ENCODE results near the gene SPTLC3.

The SPTLC3 gene

GRCh38 chr20:12984863-12985262, 23.9 kb upstream of the SPTLC3 start:
- no peak overlapping the region for H3K4me3 ChIP-seq (ENCODE audit: low read length)

GRCh38 chr20:12987261-12987660, 21.5 kb upstream of the SPTLC3 start:
- TF ChIP-seq CTCF (conservative IDR thresholded peaks at IDR 0.05; ENCODE audit: low read length) = no peak
- no peak for DNase-seq (ENCODE audit: low read depth)
- H3K4me3 ChIP-seq (ENCODE audit: low read length) = no peak overlapping the region

More at GRCh38 chr20:12984863-12985262, 23.9 kb upstream of the SPTLC3 start:
- no peak for DNase-seq (ENCODE audit: low read depth)
- no peak for TF ChIP-seq CTCF (conservative IDR thresholded peaks at IDR 0.05; ENCODE audit: low read length)

- TF ChIP-seq CTCF (conservative IDR thresholded peaks at IDR 0.05; ENCODE audit: low read length) = no peak
- DNase-seq (ENCODE audit: low read depth) = no peak
- H3K4me3 ChIP-seq (ENCODE audit: low read length) = no peak overlapping the region
These were observed 19.1 kb upstream of the SPTLC3 start for GRCh38 chr20:12989586-12990115.

- no peak for DNase-seq (ENCODE audit: low read depth)
- no peak for TF ChIP-seq CTCF (conservative IDR thresholded peaks at IDR 0.05; ENCODE audit: low read length)
These were observed 11.6 kb upstream of the SPTLC3 start for GRCh38 chr20:12997128-12997655.

GRCh38 chr20:12998046-12998445, 10.7 kb upstream of the SPTLC3 start:
- no peak for TF ChIP-seq CTCF (conservative IDR thresholded peaks at IDR 0.05; ENCODE audit: low read length)
- no peak overlapping the region for H3K4me3 ChIP-seq (ENCODE audit: low read length)
- DNase-seq (ENCODE audit: low read depth) = no peak

More at GRCh38 chr20:12997128-12997655, 11.6 kb upstream of the SPTLC3 start:
- H3K4me3 ChIP-seq (ENCODE audit: low read length) = no peak overlapping the region

GRCh38 chr20:12999201-12999600, 9.6 kb upstream of the SPTLC3 start:
- TF ChIP-seq CTCF (conservative IDR thresholded peaks at IDR 0.05; ENCODE audit: low read length) = no peak
- H3K4me3 ChIP-seq (ENCODE audit: low read length) = no peak overlapping the region
- DNase-seq (ENCODE audit: low read depth) = no peak

- no peak for TF ChIP-seq CTCF (conservative IDR thresholded peaks at IDR 0.05; ENCODE audit: low read length)
- DNase-seq (ENCODE audit: low read depth) = no peak
These were observed 6.5 kb upstream of the SPTLC3 start for GRCh38 chr20:13002251-13002650.

More at GRCh38 chr20:13002251-13002650, 6.5 kb upstream of the SPTLC3 start:
- H3K4me3 ChIP-seq (ENCODE audit: low read length) = no peak overlapping the region
